Chondrocyte (in vitro differentiated cells): Measurements from ENCODE around the gene NCOA3. TPM values are rescaled to one million over a fixed set of nuclear protein-coding genes. Genes with fewer than 3 reads are reported as not detected.

Source experiments
- DNase-seq: peaks from one replicate; pipeline ENCODE4 v3.0.0; 2021; ENCODE audit warnings: mixed read lengths, low spot score
- H3K27ac Mint-ChIP-seq: one replicate; pipeline ENCODE4 v1.8.0; 2021; ENCODE audit warnings: mild to moderate bottlenecking, moderate library complexity, mixed read lengths; ENCODE audit not compliant: unreplicated experiment
- H3K27me3 Mint-ChIP-seq: 2 replicates; pipeline ENCODE4 v1.8.0; 2021; ENCODE audit warnings: low read depth, mixed read lengths
- H3K36me3 Mint-ChIP-seq: 2 replicates; pipeline ENCODE4 v1.8.0; 2021; ENCODE audit warnings: low read depth, mixed read lengths
- H3K4me1 Mint-ChIP-seq: 2 replicates; pipeline ENCODE4 v1.8.0; 2021; ENCODE audit warnings: low read depth, mild to moderate bottlenecking, mixed read lengths
- H3K4me3 Mint-ChIP-seq: one replicate; pipeline ENCODE4 v1.8.0; 2021; ENCODE audit warnings: mild to moderate bottlenecking, moderate library complexity, mixed read lengths; ENCODE audit not compliant: unreplicated experiment
- H3K9me3 Mint-ChIP-seq: 2 replicates; pipeline ENCODE4 v1.8.0; 2021; ENCODE audit warnings: low read depth, mixed read lengths
- total RNA-seq: library from RNA; stranded (reverse); gene quantifications from 3 replicates; pipeline ENCODE4 v1.2.1, GENCODE V29; 2021
- TF ChIP-seq, protein P1 (sequence below): fragments of 200-600 bp; sonication (generic); IDR thresholded peaks from 2 replicates; pipeline ENCODE4 v1.5.0; 2021; ENCODE audit warnings: antibody characterized with exemption, mild to moderate bottlenecking, moderate library complexity

NCOA3 gene
- total RNA-seq, 1 donor from 2014 or later = 45.2 TPM

DNA sequence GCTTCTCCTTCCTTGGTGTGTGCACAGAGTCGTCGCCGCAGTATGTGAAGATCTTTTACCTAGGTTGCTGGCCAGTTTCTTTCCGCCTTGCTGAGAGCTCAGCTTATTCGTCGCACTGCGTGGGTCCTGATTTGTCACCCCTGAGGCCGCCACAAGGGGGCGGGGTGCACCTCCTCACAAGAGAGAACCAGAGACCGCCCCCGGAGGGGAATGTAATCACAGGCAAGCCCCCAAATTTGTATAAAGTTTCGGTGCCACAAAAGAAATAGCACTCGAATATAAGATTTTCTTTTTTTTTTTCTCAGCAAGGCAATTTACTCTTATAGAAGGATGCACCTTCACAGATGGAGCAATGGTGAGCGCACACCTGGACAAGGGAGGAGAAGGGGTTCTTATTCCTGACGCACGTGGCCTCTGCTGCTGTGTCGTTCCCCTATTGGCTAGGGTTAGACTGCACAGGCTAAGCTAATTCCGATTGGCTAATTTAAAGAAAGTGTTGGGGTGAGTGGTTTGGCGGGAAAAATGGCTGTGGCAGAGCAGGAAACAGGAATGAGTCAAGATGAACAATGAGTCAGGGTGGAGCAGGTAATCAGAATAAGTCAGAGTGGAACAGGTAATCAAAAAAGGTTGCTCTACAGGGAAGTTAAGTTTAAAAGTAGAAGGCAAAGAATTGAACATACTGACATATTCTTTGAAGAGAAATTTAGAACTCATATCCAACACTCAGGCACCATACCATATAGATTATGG is 19.5 kb downstream of the NCOA3 start:
- H3K27ac Mint-ChIP-seq = no peak overlapping the region
- H3K9me3 Mint-ChIP-seq = peaks cover 4% of the 10 kb centered on the region
- H3K36me3 Mint-ChIP-seq = peaks cover 7% of the 10 kb centered on the region
- no peaks in the 10 kb centered on the region for H3K27me3 Mint-ChIP-seq
- H3K4me3 Mint-ChIP-seq = no peak overlapping the region
- TF ChIP-seq, protein P1, sequence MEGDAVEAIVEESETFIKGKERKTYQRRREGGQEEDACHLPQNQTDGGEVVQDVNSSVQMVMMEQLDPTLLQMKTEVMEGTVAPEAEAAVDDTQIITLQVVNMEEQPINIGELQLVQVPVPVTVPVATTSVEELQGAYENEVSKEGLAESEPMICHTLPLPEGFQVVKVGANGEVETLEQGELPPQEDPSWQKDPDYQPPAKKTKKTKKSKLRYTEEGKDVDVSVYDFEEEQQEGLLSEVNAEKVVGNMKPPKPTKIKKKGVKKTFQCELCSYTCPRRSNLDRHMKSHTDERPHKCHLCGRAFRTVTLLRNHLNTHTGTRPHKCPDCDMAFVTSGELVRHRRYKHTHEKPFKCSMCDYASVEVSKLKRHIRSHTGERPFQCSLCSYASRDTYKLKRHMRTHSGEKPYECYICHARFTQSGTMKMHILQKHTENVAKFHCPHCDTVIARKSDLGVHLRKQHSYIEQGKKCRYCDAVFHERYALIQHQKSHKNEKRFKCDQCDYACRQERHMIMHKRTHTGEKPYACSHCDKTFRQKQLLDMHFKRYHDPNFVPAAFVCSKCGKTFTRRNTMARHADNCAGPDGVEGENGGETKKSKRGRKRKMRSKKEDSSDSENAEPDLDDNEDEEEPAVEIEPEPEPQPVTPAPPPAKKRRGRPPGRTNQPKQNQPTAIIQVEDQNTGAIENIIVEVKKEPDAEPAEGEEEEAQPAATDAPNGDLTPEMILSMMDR = peak; percentile 66
- H3K4me1 Mint-ChIP-seq = peaks cover 18% of the 10 kb centered on the region
- DNase-seq = no peak

DNA sequence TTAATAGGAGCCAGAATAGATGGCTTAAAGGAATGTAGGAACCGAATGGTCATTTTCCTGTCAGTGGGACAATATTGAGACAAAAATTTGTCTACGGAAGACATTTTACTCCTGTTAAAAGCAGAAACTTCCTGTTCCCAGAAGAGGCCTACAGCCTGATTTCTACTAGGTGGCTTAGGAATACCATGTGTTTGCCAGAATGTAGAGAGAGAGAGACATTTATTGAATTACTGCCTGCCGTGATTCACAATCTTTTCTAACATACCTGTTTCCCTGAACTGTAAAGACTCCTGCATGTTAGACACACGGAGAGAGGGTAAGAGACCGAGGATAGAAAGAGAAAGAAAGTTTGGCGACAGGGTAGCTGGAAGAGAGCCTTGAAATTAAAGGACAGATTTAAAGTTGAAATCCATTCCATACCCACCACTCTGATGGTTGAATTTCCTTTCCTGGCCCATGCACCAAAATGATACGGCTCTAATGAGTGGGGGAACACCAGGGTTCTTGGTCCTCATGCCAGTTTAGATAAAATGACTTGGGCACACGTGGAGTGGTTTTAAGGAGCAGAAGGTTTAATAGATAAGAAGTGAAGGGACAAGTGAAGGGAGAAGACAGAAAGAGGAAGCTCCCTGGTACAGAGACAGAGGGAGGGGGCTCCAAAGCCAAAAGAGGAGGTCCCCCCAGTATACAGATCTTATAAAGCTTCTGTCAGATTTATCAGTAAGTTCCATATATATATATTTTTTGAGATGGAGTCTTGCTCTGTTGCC is 22.5 kb downstream of the NCOA3 start:
- H3K27me3 Mint-ChIP-seq = no peaks in the 10 kb centered on the region
- H3K4me1 Mint-ChIP-seq = peaks cover 22% of the 10 kb centered on the region
- DNase-seq = no peak
- H3K9me3 Mint-ChIP-seq = peaks cover 9% of the 10 kb centered on the region
- TF ChIP-seq, protein P1 = no peak
- H3K27ac Mint-ChIP-seq = peak overlapping the region; percentile 13
- H3K36me3 Mint-ChIP-seq = peaks cover 8% of the 10 kb centered on the region
- H3K4me3 Mint-ChIP-seq = no peak overlapping the region

DNA sequence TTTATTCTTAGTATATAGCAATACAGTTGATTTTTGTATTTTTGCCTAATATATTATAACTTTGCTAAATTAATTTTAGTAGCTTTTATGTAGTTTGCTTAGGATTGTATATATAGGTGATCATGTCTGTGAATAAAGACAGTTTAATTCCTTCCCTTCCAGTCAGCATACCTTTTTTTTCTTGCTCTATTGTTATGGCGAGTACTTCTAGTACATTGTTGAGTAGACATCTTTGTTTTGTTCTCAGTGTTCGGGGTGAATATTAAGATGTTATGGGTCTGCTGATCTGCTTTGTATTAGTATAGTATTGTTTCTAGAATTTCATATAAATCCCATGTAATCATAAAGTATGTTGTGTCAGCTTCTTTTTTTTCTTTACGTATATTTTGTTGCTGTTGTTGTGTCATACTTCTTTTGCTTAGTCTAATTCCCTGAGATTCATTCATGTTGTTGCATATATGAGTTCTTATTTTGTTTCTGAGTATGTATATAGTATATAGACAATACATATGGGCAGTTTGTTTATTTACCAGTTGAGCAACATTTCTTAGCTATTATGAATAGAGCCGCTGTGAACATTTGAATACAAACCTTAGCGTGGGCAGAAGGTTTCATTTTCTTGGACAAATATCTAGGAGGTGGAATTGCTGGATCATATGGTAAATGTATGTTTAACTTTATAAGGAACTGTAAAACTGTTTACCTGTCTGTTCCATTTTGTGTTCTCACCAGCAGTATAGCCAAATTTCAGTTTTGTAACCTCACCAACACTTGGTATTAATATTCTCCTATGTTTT is 25.5 kb downstream of the NCOA3 start:
- no peaks in the 10 kb centered on the region for H3K27me3 Mint-ChIP-seq
- no peak overlapping the region for H3K27ac Mint-ChIP-seq
- peaks cover 2% of the 10 kb centered on the region for H3K36me3 Mint-ChIP-seq
- TF ChIP-seq, protein P1 = no peak
- H3K4me3 Mint-ChIP-seq = no peak overlapping the region
- peaks cover 31% of the 10 kb centered on the region for H3K4me1 Mint-ChIP-seq
- peaks cover 5% of the 10 kb centered on the region for H3K9me3 Mint-ChIP-seq
- no peak for DNase-seq

DNA sequence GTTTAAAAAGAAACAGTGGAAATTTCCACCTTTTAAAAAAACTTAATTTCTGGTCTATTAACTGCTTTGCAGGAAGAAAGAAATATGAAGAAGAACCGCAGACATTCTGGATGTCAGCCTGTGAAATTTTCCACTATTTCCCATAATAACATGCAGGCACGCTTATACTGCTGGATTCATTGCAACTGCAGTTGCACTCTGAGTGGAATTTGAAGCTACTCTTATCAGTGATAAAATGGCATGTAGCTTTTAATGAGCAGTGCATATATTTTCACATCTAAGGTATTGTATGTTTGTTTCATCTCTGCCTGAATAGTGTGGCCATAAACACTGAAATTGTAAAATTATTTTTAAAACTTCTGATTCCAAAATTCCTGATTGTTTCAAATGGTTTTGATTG is 28.2 kb downstream of the NCOA3 start:
- TF ChIP-seq, protein P1 = no peak
- H3K27me3 Mint-ChIP-seq = no peaks in the 10 kb centered on the region
- H3K4me3 Mint-ChIP-seq = no peak overlapping the region
- no peak for DNase-seq
- peak overlapping the region; percentile 37 for H3K27ac Mint-ChIP-seq
- peaks cover 2% of the 10 kb centered on the region for H3K36me3 Mint-ChIP-seq
- peaks cover 5% of the 10 kb centered on the region for H3K9me3 Mint-ChIP-seq
- peaks cover 23% of the 10 kb centered on the region for H3K4me1 Mint-ChIP-seq

DNA sequence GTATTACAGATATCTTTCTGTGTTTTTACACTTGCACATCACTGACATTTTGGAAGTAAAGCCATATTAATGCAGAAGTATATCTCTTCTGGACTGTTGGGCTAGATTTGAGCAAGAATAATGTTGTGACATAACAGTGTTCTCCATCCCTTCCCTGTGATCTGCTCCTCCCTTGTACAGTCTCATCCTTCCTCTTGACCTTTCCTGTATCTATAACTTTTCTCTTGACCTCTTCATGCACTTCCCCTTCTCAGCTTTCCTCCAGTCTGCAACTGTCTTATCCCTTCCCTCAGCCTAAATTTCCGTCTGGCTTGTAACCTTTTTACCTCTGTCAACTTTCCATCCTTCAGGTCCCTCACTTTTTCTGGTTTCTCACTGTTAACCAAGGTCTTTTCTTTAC is 29.8 kb downstream of the NCOA3 start:
- Mint-ChIP-seq H3K27ac (peak overlapping the region; percentile 25), H3K4me3 (no peak overlapping the region), H3K9me3 (peaks cover 5% of the 10 kb centered on the region)

More for the DNA sequence above, 29.8 kb downstream of the NCOA3 start:
- DNase-seq = no peak
- TF ChIP-seq, protein P1 = no peak
- peaks cover under 1% of the 10 kb centered on the region for H3K36me3 Mint-ChIP-seq
- H3K4me1 Mint-ChIP-seq = peaks cover 23% of the 10 kb centered on the region
- H3K27me3 Mint-ChIP-seq = no peaks in the 10 kb centered on the region
